ENCODE data around the gene RAB21.

DNA sequence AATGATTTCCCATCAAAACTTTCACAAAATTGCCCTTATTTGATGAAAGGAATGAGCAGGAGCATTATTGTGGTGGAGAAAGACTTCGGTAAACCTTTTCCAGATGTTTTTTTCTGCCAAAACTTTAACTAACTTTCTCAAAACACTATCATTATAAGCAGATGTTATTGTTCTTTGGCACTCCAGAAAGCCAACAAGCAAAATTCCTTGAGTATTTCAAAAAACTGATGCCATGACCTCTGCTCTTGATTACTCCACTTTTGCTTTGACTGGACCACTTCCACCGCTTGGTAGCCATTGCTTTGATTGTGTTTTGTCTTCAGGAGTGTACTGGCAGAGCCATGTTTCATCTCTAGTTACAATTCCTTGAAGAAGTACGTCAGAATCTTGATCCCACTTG lies 29.7 kb upstream of the RAB21 start:
- TF ChIP-seq, protein P1, sequence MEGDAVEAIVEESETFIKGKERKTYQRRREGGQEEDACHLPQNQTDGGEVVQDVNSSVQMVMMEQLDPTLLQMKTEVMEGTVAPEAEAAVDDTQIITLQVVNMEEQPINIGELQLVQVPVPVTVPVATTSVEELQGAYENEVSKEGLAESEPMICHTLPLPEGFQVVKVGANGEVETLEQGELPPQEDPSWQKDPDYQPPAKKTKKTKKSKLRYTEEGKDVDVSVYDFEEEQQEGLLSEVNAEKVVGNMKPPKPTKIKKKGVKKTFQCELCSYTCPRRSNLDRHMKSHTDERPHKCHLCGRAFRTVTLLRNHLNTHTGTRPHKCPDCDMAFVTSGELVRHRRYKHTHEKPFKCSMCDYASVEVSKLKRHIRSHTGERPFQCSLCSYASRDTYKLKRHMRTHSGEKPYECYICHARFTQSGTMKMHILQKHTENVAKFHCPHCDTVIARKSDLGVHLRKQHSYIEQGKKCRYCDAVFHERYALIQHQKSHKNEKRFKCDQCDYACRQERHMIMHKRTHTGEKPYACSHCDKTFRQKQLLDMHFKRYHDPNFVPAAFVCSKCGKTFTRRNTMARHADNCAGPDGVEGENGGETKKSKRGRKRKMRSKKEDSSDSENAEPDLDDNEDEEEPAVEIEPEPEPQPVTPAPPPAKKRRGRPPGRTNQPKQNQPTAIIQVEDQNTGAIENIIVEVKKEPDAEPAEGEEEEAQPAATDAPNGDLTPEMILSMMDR (IDR thresholded peaks at IDR 0.05) = no peak
- no peak for TF ChIP-seq POLR2A (IDR thresholded peaks at IDR 0.05)
